HG02678 (cell line): Measurements from ENCODE around the gene FAM177A1.
"Not testable (repeated sequence)": the region's sequence is repeated elsewhere in the genome, so short reads cannot be mapped to it uniquely, and the experiment has no call there.

Source experiments
- ATAC-seq: cut with Tn5 transposase; IDR thresholded peaks from one replicate; pipeline ENCODE4 v1.9.1; 2021; ENCODE audit warnings: mild to moderate bottlenecking, moderate library complexity; ENCODE audit not compliant: unreplicated experiment

Gene FAM177A1

GRCh38 chr14:35046048-35046750, at the start of gene FAM177A1:
TSS of gene FAM177A1 (plus strand) at chr14:35046272. CDS start at chr14:35046464, 192 bp downstream.
- ATAC-seq = peak; percentile 93

GRCh38 chr14:34997762-34998161, 48.3 kb upstream of the FAM177A1 start:
- ATAC-seq = no peak

GRCh38 chr14:34999500-34999899, 46.6 kb upstream of the FAM177A1 start:
- no peak for ATAC-seq

GRCh38 chr14:35001621-35002020, 44.5 kb upstream of the FAM177A1 start:
- no peak for ATAC-seq

GRCh38 chr14:35004839-35005238, 41.2 kb upstream of the FAM177A1 start:
- ATAC-seq = no peak

- ATAC-seq = no peak
Measured at GRCh38 chr14:35016568-35016967, 29.5 kb upstream of the FAM177A1 start.

- no peak for ATAC-seq
Measured at GRCh38 chr14:35020713-35021112, 25.4 kb upstream of the FAM177A1 start.

- no peak for ATAC-seq
Measured at GRCh38 chr14:35028435-35028834, 17.6 kb upstream of the FAM177A1 start.

GRCh38 chr14:35032562-35032961, 13.5 kb upstream of the FAM177A1 start:
- no peak for ATAC-seq

- ATAC-seq = no peak
Measured at GRCh38 chr14:35034440-35034833, 11.6 kb upstream of the FAM177A1 start.

- ATAC-seq = not testable (repeated sequence)
Measured at GRCh38 chr14:35034944-35035554, 11.0 kb upstream of the FAM177A1 start.

- not testable (repeated sequence) for ATAC-seq
Measured at GRCh38 chr14:35038312-35038711, 7.8 kb upstream of the FAM177A1 start.

GRCh38 chr14:35042632-35043031, 3.4 kb upstream of the FAM177A1 start:
- no peak for ATAC-seq

- no peak for ATAC-seq
Measured at GRCh38 chr14:35043046-35043445, 3.0 kb upstream of the FAM177A1 start.

- ATAC-seq = no peak
Measured at GRCh38 chr14:35044939-35045797, 904 bp upstream of the FAM177A1 start.

GRCh38 chr14:35045798-35046047, 349 bp upstream of the FAM177A1 start:
- no peak for ATAC-seq

- ATAC-seq = peak; percentile 19
Measured at GRCh38 chr14:35046751-35047536, 872 bp downstream of the FAM177A1 start.

- no peak for ATAC-seq
Measured at GRCh38 chr14:35047976-35048513, 2.0 kb downstream of the FAM177A1 start.

GRCh38 chr14:35050652-35051051, 4.6 kb downstream of the FAM177A1 start:
- no peak for ATAC-seq

- ATAC-seq = no peak
Measured at GRCh38 chr14:35051796-35052195, 5.7 kb downstream of the FAM177A1 start.

GRCh38 chr14:35052637-35053036, 6.6 kb downstream of the FAM177A1 start:
- ATAC-seq = no peak
